HG02970 (cell line): ENCODE measurements around the gene SOAT1.
"Not testable (repeated sequence)": the region's sequence is repeated elsewhere in the genome, so short reads cannot be mapped to it uniquely, and the experiment has no call there.

Experiments
- ATAC-seq: cut with Tn5 transposase; IDR thresholded peaks from one replicate; pipeline ENCODE4 v1.9.1; 2021; ENCODE audit warnings: mild to moderate bottlenecking, moderate library complexity, moderate number of reproducible peaks; ENCODE audit not compliant: unreplicated experiment, low FRiP score

Gene SOAT1

DNA sequence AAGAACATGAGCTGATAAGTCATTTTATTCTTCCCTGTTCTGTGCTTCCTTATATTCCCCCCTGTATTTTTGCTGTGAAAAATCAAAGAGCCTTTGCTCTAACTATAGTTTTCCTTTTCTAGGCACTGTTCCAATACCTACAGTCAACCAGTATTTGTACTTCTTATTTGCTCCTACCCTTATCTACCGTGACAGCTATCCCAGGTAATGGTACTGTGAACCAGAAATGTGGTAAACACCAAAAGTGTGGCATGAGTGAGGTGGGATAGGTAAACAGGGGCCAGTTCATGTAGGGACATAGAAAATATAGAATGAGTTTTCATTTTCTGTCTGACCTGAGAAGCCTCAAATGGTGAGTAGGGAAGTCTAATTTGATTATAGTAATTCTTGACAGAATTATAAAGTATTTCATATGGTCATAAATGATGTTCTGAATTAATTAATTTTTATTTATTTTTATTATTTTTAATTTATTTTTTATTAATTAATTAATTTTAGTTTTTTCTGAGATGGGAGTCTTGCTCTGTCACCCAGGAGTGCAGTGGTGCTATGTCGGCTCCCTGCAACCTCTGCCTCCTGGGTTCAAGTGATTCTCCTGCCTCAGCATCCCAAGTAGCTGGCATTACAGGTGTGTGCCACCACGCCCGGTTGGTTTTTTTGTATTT lies 49.3 kb downstream of the SOAT1 start:
- ATAC-seq, result no peak

DNA sequence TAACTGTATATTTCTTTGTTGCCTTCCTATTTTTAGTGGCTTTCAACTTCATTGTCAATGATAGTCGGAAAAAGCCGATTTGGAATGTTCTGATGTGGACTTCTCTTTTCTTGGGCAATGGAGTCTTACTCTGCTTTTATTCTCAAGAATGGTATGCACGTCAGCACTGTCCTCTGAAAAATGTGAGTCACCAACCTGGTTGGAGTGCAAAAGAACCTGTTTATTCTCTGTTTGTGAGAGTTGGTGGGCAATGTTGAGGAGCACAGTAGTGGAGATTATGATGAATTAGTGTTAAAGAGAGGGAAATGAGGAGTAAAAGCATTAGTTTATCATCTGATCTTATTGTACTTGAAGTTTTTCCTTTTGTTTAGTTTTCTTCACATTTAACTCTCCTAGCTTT lies 57.7 kb downstream of the SOAT1 start:
- ATAC-seq, result no peak

DNA sequence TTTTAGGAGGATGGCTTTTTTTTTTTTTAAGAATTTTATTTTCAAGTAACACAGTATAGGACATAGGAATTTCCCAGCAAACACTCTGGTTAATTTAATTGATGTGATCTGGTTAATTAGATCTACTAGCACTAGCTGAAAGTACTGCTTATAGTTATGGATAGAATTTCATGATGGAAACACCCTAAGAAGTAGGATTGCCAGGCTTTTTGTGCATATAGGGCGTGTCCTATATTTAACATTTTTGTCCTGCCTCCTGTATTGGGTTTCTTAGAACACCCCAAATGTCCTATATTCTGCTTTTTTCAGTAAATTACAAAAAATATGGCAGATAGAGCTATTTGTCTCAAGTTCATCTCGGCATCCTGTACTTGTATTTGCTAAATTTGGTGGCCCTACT lies 58.6 kb downstream of the SOAT1 start:
- no peak for ATAC-seq

DNA sequence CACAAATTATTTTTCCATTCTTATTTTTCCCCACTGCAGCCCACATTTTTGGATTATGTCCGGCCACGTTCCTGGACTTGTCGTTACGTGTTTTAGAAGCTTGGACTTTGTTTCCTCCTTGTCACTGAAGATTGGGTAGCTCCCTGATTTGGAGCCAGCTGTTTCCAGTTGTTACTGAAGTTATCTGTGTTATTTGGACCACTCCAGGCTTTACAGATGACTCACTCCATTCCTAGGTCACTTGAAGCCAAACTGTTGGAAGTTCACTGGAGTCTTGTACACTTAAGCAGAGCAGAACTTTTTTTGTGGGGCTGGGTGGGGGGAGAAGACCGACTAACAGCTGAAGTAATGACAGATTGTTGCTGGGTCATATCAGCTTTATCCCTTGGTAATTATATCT lies 59.9 kb downstream of the SOAT1 start:
- no peak for ATAC-seq

DNA sequence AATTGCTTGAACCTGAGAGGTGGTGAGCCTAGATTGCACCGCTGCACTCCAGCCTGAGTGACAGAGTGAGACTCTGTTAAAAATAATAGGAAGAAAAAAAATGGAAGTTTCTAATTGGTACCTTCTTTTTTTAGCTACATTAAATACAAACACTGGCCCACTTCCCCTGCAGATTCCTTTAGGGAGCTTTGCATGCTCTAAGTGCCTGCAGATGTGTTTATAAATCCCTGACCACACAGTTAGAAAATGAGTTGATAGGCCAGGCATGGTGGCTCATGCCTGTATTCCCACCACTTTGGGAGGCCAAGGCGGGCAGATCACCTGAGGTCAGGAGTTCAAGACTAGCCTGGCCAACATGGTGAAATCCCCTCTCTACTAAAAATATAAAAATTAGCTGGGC lies 68.0 kb downstream of the SOAT1 start:
- ATAC-seq, result not testable (repeated sequence)

DNA sequence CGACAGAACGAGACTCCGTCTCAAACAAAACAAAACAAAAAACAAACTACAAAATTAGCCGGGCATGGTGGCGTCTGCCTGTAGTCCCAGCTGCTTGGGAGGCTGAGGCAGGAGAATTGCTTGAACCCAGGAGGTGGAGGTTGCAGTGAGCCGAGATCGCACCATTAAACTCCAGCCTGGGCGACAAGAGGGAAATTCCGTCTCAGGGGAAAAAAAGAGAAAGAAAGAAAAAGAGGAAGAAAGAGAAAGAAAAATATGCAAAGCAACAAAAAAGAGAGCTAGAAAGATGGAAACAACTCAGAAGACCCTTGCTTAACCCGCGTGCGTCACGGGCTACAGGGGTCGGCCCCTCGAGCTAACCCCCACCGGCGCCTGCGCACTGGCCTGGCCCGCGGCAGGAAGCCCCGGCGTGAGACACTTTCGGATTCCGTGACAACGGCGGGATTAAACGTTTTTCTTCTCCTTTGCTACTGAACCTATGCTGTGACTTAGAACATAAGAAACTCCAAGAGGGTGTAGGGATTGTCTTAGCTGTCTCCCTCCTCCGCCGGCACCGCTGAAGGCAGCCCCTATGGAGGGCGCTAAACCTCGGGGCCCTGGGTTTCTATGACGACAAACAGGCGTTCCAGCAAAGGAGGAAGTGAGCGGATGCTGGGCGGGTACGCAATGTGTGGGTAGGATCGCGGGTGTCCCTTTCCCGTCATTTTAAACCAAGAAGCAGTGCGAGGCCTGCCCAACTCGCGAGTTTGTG lies 71.9 kb downstream of the SOAT1 start, which contains the start of gene AXDND1:
TSS of gene AXDND1 (plus strand) at position 630 of the 751 bp plus-strand sequence. CDS start 539 bp downstream, outside the sequence.
- peak; percentile 95 for ATAC-seq

DNA sequence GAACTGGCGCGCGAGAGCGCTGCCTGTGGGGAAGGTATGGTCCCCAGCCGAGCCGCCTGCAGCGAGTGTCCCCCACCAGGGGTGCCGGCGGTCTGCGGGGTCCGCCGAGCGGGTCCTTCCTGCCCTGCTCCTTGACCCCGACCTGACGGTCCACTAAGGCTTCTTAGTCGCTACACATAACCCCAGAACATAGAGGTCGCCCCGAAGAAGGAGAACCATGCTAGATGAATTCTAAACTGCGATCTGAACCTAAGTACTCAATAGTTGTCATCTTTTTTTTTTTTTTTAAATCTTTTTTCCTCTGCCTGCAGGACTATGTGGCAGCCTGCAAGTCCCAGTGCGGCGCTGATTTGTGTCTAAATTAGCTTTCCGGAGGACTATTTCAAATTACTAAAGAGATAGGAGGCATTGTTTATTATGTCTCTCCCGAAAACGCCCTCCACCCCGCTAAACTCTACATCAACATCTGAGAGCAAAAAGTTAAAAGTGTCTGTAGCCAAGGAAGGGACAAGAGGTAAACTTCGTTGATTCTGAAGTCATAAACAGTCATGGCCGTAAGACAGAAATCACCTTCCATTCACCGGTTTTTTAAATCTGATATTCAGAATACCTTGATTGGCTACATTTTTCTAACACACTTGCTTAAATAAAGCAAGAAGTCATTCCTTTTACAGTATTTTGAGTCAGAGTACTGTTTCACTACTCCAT lies 72.7 kb downstream of the SOAT1 start:
- ATAC-seq, result peak; percentile 21

DNA sequence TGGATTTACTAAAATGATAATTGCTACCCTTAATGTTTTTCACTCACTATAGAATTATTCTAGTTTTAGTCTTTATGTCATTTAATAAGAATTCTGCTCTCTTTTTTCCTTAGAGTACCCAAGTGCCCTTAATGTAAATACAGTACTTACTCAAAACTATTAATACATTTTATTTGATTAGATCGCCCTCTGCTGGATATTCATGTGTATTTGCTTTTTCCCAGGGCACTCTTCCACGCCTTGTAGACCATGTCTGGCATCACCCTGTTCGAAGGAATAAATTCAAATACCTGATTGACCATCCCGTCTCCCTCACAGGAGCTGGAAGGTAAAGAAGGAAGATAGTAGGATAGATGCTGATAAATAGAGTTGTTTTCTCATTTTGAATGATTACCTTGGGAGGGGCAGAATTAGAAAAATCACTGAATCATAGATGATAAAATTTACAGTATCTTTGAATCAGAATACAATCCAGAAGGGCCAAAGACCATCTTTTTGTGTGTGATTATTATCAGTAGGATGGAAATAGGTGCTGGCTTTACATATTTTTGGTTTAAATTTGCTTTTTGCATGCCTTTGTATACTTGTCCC lies 76.2 kb downstream of the SOAT1 start:
- no peak for ATAC-seq

DNA sequence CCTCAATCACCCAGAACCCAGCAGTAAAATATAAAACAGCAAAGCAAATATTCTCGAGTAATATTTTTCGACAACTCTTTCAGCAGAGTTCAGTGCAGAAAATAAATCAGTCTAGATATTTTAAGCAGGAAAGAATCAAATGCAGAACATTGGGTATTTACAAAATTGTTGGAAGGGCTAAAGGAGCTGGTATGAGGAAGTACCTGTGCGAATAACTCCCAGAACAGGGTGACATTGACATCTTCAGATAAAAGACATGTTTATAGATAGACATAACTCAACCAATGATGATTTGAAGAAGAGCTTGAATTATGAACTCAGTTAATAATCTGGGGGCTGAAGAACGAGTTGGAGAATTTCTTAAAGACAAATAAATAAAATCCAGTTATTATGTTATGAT lies 78.6 kb downstream of the SOAT1 start:
- no peak for ATAC-seq

DNA sequence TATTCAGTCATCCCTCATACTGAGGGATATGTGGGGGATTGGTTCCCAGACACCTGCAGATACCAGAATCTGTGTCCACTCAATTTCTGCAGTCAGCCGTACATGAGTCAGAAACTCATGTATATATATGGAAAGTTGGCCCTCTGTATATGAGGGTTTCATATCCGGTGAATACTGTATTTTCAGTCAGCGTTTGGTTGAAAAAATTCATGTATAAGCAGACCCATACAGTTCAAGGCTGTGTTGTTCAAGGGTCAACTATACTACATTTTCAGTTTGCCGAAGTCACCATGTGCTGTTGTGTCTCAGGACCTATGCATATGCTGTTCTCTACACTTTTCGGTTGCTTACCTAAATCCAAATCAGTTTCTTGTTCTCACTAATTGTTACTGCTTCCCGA lies 82.6 kb downstream of the SOAT1 start:
- no peak for ATAC-seq

DNA sequence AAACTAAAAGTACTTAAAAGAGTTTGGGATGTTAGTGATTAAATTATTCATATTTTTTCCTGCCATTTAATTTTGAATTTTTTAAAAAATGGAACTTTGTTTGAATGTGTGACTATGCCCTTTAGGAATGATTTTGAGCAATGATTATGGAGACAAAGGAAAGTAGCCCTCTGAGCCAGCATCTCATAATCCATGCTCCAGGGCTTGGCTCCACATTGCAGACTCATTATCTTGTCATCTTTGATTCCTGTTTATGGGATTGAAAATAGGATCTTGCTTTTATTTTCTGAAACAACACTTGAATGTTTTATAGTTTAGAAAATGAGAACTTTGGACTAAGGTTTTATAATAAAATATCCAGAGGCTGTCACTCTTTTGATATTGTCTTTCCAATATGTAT lies 86.7 kb downstream of the SOAT1 start:
- no peak for ATAC-seq

DNA sequence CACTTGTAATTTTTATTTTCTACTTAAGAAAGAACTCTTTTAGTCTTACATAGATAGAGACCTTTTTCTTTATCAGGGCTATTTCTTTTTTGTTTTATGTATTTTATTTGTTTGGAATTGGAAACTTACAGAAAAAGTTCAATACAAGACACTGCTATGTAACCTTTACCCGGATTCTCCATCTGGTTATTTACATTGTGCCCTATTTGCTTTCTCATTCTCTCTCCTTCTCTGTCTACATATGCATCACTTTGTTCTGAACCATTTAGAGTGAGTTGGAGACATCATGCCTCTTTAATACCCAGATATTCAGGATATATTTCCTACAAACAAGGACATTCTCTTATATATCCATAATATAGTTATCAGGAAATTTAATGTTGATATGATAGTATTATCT lies 90.4 kb downstream of the SOAT1 start:
- no peak for ATAC-seq

DNA sequence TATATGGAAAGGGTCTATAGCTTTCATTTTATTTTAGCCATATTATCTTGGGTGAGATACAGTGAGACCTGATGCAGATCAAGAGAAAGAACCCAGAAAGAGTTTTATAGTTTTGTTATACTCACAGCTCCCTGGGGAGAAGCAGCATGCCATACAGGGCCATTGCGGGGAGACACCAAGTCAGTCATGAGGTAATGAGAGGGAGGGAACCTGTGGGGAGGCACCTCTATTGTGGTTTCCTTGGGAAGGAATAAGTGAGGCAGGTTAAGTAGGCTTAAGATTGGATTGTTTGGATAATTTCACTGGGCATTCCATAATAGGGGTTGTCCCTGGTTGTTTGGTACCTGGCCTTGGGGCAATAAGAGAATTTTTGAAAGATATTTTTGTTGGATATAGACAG lies 91.9 kb downstream of the SOAT1 start:
- no peak for ATAC-seq

DNA sequence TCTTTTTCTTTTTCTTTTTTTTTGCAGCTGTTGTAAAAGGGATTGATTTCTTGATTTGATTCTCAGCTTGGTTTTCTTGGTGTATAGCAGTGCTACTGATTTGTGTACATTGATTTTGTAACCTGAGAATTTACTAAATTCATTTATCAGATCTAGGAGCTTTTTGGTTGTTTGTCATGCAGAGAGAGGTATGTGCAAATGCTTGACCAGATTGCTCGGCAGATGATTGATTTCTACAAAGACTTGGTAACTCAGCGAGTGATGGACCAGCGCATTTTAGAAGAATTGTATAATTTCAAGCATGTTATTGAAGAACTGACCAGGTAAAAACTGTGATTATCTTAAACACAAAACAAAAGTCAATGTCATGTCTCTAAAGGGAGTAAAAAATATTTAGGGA lies 100.1 kb downstream of the SOAT1 start:
- ATAC-seq, result no peak

DNA sequence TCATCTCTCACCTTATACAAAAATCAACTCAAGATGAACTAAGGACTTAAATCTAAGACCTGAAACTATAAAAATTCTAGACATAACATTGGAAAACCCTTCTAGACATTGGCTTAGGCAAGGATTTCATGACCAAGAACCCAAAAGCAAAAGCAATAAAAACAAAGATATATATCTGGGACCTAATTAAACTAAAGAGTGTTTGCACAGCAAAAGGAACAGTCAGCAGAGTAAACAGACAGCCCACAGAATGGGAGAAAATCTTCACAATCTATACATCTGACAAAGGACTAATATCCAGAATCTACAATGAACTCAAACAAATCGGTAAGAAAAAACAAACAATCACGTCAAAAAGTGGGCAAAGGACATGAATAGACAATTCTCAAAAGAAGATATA lies 105.8 kb downstream of the SOAT1 start:
- not testable (repeated sequence) for ATAC-seq
